ENCODE results near the gene ADGRF1.
A peak's percentile ranks its signal among the peaks of the same experiment; 100 is the strongest.
"Not testable (repeated sequence)": the region's sequence is repeated elsewhere in the genome, so short reads cannot be mapped to it uniquely, and the experiment has no call there.

ADGRF1 gene

DNA sequence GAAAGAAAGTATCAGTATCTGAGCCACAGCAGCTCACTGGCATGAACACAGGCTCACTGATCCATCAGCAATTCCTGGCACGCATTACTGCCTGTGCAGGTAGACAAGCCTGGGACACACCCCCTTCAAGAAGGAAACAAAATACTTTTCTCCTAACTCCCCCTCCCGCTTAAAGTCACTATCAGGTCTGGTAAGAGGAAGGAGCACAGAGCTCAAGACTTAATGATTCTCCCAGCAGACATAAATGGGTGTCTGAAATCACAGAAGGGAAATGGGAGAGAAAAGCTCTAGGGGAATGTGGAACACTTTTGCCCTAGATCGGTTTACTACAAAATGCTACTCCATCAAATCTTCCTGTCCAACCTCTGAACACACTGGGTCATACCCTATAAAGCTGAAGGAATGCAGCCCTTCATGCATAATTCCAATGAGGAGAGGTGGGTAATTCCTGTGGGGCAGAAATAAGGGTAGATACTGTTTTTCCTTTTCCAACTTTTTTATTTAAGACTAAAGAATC lies at the start of gene ADGRF1:
TSS of gene ADGRF1 (minus strand) at position 58 of the 517 bp plus-strand sequence. CDS start 13,271 bp downstream, outside the sequence.
- peak; percentile 93 for DNase-seq (ENCODE audit: low spot score)

DNA sequence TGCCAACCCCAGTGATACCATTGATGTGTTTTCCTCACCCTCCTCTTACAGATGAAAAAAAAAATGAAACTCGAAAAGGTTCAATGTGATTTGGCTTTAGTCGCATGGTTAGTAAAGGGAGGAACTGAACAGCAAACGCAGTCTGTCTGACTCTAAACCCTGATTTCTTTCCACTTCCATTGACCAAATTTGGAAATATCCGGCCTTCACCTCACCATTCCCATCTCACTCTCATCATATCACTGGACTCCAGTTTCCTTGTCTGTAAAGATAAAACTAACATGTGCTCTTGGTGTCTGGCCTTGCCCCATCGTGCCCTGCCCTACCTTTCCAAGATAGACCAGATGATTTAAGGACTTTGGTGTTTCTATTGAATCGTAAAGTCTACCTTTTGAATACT lies 48.7 kb upstream of the ADGRF1 start:
- no peak for DNase-seq (ENCODE audit: low spot score)

GRCh38 chr6:47089473-47089872 lies 47.3 kb upstream of the ADGRF1 start:
- DNase-seq (ENCODE audit: low spot score): not testable (repeated sequence)

DNA sequence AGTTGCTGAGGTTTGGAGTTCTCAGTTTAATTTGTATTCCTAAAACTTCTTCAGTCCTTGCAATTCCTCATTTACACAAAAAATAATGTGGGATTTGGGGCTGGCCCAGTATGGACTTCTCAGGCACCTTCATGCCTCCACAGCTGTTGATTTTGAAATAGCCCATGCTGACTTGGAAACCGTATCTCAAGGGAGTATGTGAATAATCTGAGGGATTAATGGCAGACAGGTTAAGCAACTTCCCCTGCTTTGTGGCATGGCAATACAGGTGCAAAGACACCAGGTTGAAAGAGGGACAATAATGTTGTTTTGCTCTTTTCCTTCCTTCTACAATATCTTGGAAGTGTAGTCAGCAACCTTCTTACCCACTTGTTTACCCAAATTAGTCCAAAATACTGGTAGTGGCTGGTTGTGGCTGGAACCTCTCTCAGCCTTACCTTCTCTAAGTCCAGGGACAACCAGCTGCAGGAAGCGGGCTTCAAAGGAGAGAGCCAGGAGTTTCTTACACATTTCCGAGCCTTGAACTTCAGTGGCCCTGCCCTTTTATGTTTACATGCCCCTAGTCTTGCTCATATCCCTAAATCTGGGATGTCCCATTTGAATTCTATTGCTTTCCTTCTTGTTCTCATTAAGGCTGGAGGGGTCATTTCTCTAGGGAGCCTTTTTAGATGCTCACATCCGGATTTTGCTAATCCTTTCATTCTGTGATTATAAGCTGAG lies 44.1 kb upstream of the ADGRF1 start:
- DNase-seq (ENCODE audit: low spot score): no peak

GRCh38 chr6:47084610-47085009 lies 42.5 kb upstream of the ADGRF1 start:
- no peak for DNase-seq (ENCODE audit: low spot score)

GRCh38 chr6:47083586-47084047 lies 41.5 kb upstream of the ADGRF1 start:
- peak; percentile 78 for DNase-seq (ENCODE audit: low spot score)

DNA sequence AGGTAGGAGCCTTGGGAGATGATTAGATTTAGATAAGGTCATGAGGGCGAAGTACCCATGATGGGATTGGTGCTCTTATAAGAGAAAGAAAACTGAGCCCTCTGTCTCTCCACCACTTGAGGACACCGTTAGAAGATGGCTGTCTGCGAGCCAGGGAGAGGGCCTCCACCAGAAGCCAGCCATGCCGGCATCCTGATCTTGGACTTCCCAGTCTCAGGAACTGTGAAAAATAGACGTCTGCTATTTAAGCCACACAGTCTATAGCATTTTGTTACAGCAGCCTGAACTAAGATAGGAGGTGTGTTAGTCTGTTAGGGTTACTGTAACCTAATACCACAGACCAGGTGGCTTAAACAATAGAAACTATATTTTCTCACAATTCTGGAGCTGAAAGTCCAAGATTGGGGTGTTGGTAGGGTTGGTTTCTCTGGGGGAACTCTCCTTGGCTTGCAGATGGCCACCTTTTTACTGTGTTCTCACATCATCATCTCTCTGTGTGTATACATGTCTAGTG lies 38.0 kb upstream of the ADGRF1 start:
- no peak for DNase-seq (ENCODE audit: low spot score)

- peak; percentile 14 for DNase-seq (ENCODE audit: low spot score)
These were observed 37.5 kb upstream of the ADGRF1 start for GRCh38 chr6:47079638-47080037.

DNA sequence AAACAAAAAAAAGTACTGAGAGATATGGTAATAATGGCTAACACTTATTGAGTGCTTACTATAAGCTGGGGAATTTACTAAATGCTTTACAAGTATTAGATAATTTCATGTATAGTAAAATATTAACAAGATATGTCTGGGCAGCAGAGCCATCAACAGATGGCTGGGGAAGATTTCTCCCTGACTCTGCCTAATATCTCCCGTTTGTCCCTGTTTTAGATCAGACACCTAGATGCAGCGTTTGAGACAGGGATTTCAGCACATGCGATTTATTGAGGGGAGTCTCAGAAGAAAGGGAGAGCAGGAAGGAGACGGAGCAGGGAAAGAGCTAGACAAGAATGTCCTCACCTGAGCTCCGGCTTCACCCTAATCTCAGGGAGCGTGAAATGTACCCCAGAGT lies 36.9 kb upstream of the ADGRF1 start:
- no peak for DNase-seq (ENCODE audit: low spot score)

GRCh38 chr6:47076422-47077344 lies 34.6 kb upstream of the ADGRF1 start:
- DNase-seq (ENCODE audit: low spot score): peak; percentile 50

DNA sequence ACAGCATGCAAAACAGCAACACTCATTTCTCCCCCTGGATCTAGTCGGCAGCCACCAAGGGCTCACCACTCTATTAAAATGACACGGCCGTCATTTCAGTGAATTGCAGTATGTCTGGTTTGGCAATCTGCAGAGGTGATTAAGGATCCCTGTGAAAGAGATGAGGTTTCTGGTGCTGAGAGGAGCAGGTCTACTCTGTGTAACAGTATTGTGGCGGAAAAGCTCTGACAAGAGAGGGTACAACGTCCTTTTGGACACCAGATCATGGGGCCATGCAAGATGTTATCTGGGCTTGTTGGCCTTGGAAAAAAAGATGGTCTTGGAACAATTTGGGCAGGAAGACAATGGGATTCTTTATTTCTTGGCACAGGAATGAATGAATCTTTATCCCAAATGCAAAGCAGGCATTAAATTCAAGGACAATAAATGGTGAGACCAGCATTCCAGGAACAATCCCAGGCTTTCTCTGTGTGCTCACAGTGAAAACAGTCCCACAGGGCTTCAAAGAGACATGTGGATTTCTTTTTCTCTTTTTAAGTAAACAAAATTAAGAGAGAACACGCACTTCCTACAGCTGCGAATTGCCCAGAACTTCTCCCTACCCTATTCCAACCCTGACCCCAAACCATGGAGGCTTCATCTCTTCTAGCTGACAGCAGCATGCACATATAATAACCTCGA lies 33.7 kb upstream of the ADGRF1 start:
- DNase-seq (ENCODE audit: low spot score): no peak

DNA sequence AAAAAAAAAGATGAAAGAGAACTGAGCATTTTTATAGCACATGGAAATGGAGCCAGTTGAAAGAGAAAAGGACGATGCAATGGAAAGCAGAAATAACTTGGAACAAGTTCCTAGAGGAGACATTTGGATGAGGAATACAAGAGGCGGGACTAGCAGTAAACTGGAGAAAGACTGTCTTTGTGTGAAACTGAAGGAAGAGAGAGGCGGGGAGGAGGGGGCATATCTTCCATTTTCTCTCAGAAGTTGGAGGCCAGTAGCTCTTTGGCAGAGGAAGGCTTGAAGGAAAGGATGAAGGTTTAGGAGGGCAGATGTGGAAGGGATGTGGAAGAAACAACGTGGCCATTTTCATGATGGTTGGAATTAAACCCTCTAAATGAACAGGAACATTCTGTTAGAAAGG lies 33.0 kb upstream of the ADGRF1 start:
- DNase-seq (ENCODE audit: low spot score): no peak

GRCh38 chr6:47073125-47074110 lies 31.3 kb upstream of the ADGRF1 start:
- DNase-seq (ENCODE audit: low spot score): no peak

DNA sequence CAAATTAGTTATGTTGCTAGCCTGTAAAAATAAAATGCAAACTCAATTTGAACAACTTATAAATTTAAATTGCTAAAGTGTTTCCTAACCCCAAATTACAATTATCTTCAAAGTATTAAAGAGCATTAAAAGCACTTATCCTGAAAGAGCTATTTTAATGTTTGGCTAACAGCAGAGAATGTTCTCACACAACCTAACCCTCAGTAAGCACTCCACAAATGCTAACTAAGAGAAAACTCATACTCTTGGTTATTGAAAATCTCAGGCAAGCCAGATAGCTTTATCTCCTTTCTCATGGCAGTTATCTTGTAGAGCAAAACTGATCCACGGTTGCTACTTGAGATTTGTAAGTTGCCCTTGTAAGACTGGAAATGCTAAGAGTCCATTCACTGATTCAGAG lies 30.5 kb upstream of the ADGRF1 start:
- DNase-seq (ENCODE audit: low spot score): no peak

DNA sequence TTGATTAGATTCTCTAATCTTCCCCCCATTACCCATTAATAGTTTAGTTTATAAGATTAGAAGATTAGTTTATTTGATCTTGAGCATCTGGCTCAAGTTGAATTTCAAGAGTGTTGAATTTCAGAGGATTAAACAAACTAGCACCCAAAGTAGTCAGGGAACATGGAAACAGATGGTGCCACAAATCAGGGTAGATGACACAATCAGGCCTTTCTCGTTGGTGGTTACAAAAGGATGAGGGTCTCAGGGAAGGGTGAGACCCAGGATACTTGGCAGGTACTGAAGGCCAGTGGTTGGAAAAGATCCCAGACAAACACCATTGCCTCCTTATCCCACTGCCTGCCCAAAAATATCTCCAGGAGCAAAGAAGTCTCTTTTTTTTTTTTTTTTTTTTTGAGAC lies 29.5 kb upstream of the ADGRF1 start:
- no peak for DNase-seq (ENCODE audit: low spot score)

DNA sequence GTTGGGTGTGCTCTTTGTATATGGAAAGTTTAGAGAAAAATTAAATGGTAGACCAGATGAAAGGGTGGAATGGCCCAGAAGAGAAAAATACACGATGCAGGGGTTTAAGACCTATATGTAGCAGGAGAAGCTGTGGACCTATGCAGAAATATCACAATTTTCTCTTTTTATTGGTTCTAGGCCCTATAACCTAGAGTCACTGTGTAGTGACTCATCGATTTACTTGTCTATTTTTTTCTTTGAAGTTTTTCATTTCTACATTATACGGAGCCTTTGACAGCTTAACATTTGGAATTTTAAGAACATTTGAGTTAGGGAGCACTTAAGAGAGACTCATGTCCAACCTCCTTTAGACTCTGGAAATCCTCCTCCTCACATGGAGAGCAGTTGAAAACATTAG lies 28.3 kb upstream of the ADGRF1 start:
- no peak for DNase-seq (ENCODE audit: low spot score)

GRCh38 chr6:47069156-47069555 lies 27.0 kb upstream of the ADGRF1 start:
- no peak for DNase-seq (ENCODE audit: low spot score)

DNA sequence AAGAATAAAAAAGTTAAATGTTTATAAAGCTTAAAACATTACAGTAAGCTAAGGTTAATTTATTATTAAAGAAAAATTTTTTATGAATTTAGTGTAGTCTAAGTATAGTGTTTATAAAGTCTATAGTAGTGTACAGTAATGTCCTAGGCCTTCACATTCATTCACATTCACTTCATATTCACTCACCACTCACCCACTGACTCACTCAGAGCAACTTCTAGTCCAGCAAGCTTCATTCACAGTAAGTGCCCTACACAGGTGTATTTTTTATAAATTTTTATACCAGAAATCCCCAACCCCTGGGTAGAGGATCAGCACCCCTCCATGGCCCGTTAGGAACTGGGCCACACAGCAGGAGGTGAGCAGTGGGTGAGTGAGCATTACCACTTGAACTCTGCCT lies 24.3 kb upstream of the ADGRF1 start:
- DNase-seq (ENCODE audit: low spot score): peak; percentile 56

DNA sequence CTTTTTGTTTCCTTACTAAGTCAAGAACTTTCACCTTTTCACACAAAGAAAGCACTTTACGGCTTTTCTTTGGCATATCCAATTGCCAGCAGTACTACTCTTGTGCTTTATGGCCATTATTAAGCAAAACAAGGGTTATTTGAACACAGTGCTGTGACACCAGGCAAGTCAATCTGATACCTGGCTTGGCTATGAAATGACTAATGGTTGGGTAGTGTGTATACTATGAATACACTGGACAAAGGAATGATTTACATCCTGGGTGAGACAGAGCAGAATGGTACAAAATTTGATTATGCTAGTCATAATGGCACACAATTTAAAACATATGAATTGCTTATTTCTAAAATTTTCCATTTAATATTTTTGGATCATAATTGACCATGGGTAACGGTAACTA lies 22.1 kb upstream of the ADGRF1 start:
- DNase-seq (ENCODE audit: low spot score): peak; percentile 29

DNA sequence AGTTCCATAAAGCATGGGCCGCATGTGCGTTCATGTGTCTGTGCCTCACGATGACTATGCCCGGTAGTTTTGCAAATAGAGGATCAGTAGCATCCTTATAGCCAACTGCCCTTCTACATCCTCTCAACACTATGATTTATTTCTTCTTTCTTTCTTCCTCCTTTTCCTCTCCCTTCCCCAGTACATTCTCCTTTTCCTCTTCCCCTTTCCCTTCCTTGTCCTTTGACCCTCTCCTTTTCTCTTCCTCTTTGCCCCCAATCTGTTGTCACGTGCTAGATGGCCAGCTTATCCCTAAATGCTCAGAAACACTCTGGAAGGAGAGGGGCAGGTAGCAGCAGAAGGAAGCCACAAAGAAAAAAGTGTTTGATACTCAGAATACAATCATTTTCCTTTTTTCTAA lies 20.2 kb upstream of the ADGRF1 start:
- no peak for DNase-seq (ENCODE audit: low spot score)
